Measurements from ENCODE around the gene RARB.

GRCh38 chr3:25485673-25486072, 57.6 kb downstream of the RARB start:
- TF ChIP-seq FOXK2 (IDR thresholded peaks at IDR 0.05): no peak
- TF ChIP-seq BHLHE40 (IDR thresholded peaks at IDR 0.05; ENCODE audit: borderline replicate concordance): no peak
- TF ChIP-seq TARDBP (IDR thresholded peaks at IDR 0.05): no peak
- no peak for TF ChIP-seq SUZ12 (IDR thresholded peaks at IDR 0.05)
- no peak for TF ChIP-seq HDGF (IDR thresholded peaks at IDR 0.05; ENCODE audit: borderline replicate concordance)
- TF ChIP-seq FOXM1 (IDR thresholded peaks at IDR 0.05; ENCODE audit: borderline replicate concordance): no peak
- TF ChIP-seq FOXA1 (IDR thresholded peaks at IDR 0.05): no peak
- TF ChIP-seq ARNT (IDR thresholded peaks at IDR 0.05): no peak
- TF ChIP-seq CTBP1 (IDR thresholded peaks at IDR 0.05; ENCODE audit: borderline replicate concordance): no peak
